Panc1 (cell line): Measurements from ENCODE around the gene SEC31B.

Experiments used
- CTCF ChIP-seq: fragments of 450-650 bp; IDR thresholded peaks from 2 replicates; pipeline ENCODE4 v1.5.1; 2017; ENCODE audit warnings: mild to moderate bottlenecking
- SIN3A ChIP-seq: IDR thresholded peaks from 2 replicates; pipeline ENCODE4 v1.6.1; 2012; ENCODE audit warnings: low read depth, mild to moderate bottlenecking, low read length, moderate library complexity, borderline replicate concordance; ENCODE audit not compliant: insufficient read depth

- no peak for TF ChIP-seq SIN3A
- TF ChIP-seq CTCF, result no peak
Observed at GRCh38 chr10:100567826-100568225, 48.2 kb upstream of the SEC31B start.
